Measurements from ENCODE around the gene PRXL2B. TPM values are rescaled to one million over a fixed set of nuclear protein-coding genes. Genes with fewer than 3 reads are reported as not detected.

The PRXL2B gene
- total RNA-seq, 4 donors from 2014 or later, result 6.4 to 11.1 (median 7.4) TPM

GRCh38 chr1:2639607-2640521 lies 53.3 kb downstream of the PRXL2B start:
- TF ChIP-seq CTCF (IDR thresholded peaks at IDR 0.05; ENCODE audit: low read depth), result no peak

GRCh38 chr1:2640626-2641025 lies 54.0 kb downstream of the PRXL2B start:
- TF ChIP-seq CTCF (IDR thresholded peaks at IDR 0.05; ENCODE audit: low read depth), result no peak

Other genes starting within 250 kb of the PRXL2B start
- gene MORN1, start 195.2 kb upstream of the PRXL2B start, total RNA-seq, result 1 to 10 TPM; 2.8 to 9.6 (median 4.3) TPM
- gene RER1, start 194.9 kb upstream of the PRXL2B start, total RNA-seq, result 10 to 100 TPM; 60.5 to 92.3 (median 76.4) TPM
- 10 to 100 TPM; 16.0 to 45.0 (median 27.3) TPM for gene PEX10, start 174.2 kb upstream of the PRXL2B start, total RNA-seq
- under 1 TPM in 2 of 4 donors, not detected in 2; 0.22 to 0.68 TPM for gene PLCH2, start 110.5 kb upstream of the PRXL2B start, total RNA-seq
- gene PANK4, start 60.2 kb upstream of the PRXL2B start, total RNA-seq, result 10 to 100 TPM; 11.4 to 24.4 (median 21.7) TPM
- gene HES5, start 56.5 kb upstream of the PRXL2B start, total RNA-seq, result under 1 TPM in 1 of 4 donors, not detected in 3; 0.57 TPM
- gene TNFRSF14, start 30.4 kb upstream of the PRXL2B start, total RNA-seq, result 10 to 100 TPM; 34.4 to 94.6 (median 61.0) TPM
- 1 to 10 TPM in 2 of 4 donors, not detected in 2; 1.3 to 4.0 TPM for gene MMEL1, start 46.2 kb downstream of the PRXL2B start, total RNA-seq
- gene TTC34, start 214.9 kb downstream of the PRXL2B start, total RNA-seq, result under 1 TPM; 0.17 to 0.75 (median 0.27) TPM

All from subcutaneous adipose tissue (tissue), 4 donors.